K562 (cell line): ENCODE data around the gene C7orf25. TPM values are rescaled to one million over a fixed set of nuclear protein-coding genes. Genes with fewer than 3 reads are reported as not detected.

Experiments
- ATAC-seq: fragments of 200-7000 bp; cut with Tn5 transposase; 3 replicates; pipeline ENCODE4 v1.9.1; 2020; ENCODE audit warnings: moderate library complexity
- BruUV-seq: library from RNA; stranded (reverse); fragments of 400-500 nt; replicated peaks from 2 replicates; lab custom pipeline; 2021; lab: Mats Ljungman, UMichigan
- CTCF ChIA-PET: fragments of 300-600 bp; formaldehyde crosslinking; extraction: SDS; loops from one replicate; lab custom pipeline; 2021; ENCODE audit warnings: low intra/inter-chr PET ratio; lab: Yijun Ruan, JAX
- POLR2A ChIA-PET: fragments of 300-600, 350-650 bp; sonication (Branson Sonifier 250); formaldehyde crosslinking; extraction: SDS; loops from one replicate; lab custom pipeline; 2021; ENCODE audit warnings: antibody characterized with exemption, inconsistent platforms; lab: Yijun Ruan, JAX
- DNase-seq, 4 experiments: peaks; one replicate each; pipeline versions ENCODE4 v3.0.0 to v3.0.0-alpha.2; 2011 to 2018; ENCODE audit warnings: low spot score in 3 of 4, mixed read lengths in 3 of 4; ENCODE audit errors: extremely low read depth in 1 of 4
- FAIRE-seq: peaks from 2 replicates; lab custom pipeline; 2011; peaks lifted over from hg19 to GRCh38; lab: Jason Lieb, UNC
- H2AFZ ChIP-seq: 2 replicates; pipeline ENCODE4 v1.6.0; 2011; ENCODE audit warnings: low read depth, low read length, control low read depth, inconsistent platforms
- H3K27ac ChIP-seq: fragments of 200-600 bp; 3 replicates; pipeline ENCODE4 v1.8.0; 2011; ENCODE audit warnings: low read depth, mild to moderate bottlenecking, control low read depth, inconsistent platforms, low read length, moderate library complexity, mixed read lengths; ENCODE audit errors: extremely low read depth
- H3K27me3 ChIP-seq, 2 experiments: fragments of 300-600 bp in 1 of 2; 2 replicates in 1 of 2; 3 replicates in 1 of 2; pipeline versions ENCODE4 v1.6.0 to v1.8.0; 2011; ENCODE audit warnings: inconsistent platforms in 2 of 2, low read length in 2 of 2, mild to moderate bottlenecking in 1 of 2, mixed read lengths in 1 of 2, moderate library complexity in 1 of 2; ENCODE audit not compliant: control insufficient read depth in 2 of 2, insufficient read depth in 2 of 2
- H3K36me3 ChIP-seq: fragments of 300-600 bp; 3 replicates; pipeline ENCODE4 v1.8.0; 2011; ENCODE audit warnings: mild to moderate bottlenecking, low read length, inconsistent platforms; ENCODE audit not compliant: control insufficient read depth, insufficient read depth
- H3K4me1 ChIP-seq, 2 experiments: fragments of 200-600 bp in 1 of 2; replicated peaks in 1 of 2; 2 replicates in 1 of 2; 3 replicates in 1 of 2; pipeline versions ENCODE4 v1.5.1 to v1.8.0; 2011; ENCODE audit warnings: inconsistent platforms in 2 of 2, low read length in 2 of 2, mild to moderate bottlenecking in 1 of 2, mixed read lengths in 1 of 2, moderate library complexity in 1 of 2; ENCODE audit not compliant: control insufficient read depth in 2 of 2, insufficient read depth in 2 of 2
- H3K4me2 ChIP-seq: 2 replicates; pipeline ENCODE4 v1.6.1; 2011; ENCODE audit warnings: low read length, control low read depth, inconsistent platforms, mixed read lengths; ENCODE audit not compliant: insufficient read depth
- H3K4me3 ChIP-seq: fragments of 200-600 bp; sonication (generic), shearing (Covaris generic); 2 replicates; pipeline ENCODE4 v1.5.1; 2016; ENCODE audit warnings: control low read depth, inconsistent platforms
- H3K79me2 ChIP-seq: fragments of 200-600 bp; 3 replicates; pipeline ENCODE4 v1.8.0; 2011; ENCODE audit warnings: low read length, inconsistent platforms; ENCODE audit not compliant: control insufficient read depth, insufficient read depth
- H3K9ac ChIP-seq, 2 experiments: 2 replicates each; pipeline versions ENCODE4 v1.6.0 to v1.6.1; 2011; ENCODE audit warnings: low read depth in 2 of 2, low read length in 2 of 2, control low read depth in 1 of 2, inconsistent platforms in 1 of 2, mild to moderate bottlenecking in 1 of 2, mixed read lengths in 1 of 2; ENCODE audit not compliant: insufficient read depth in 1 of 2
- H3K9me1 ChIP-seq: one replicate; pipeline ENCODE4 v1.6.0; 2011; ENCODE audit warnings: inconsistent platforms, mild to moderate bottlenecking, low read length, moderate library complexity; ENCODE audit not compliant: control insufficient read depth, insufficient read depth
- H3K9me3 ChIP-seq: replicated peaks from 2 replicates; pipeline ENCODE4 v1.5.1; 2011; ENCODE audit warnings: low read depth, low read length, inconsistent platforms; ENCODE audit not compliant: control insufficient read depth, insufficient read depth
- H4K20me1 ChIP-seq: replicated peaks from 2 replicates; pipeline ENCODE4 v1.6.1; 2011; ENCODE audit warnings: low read length, inconsistent platforms, mixed read lengths; ENCODE audit not compliant: control insufficient read depth, insufficient read depth
- CEBPZ ChIP-seq: fragments of 150-350 bp; IDR thresholded peaks from 2 replicates; pipeline ENCODE4 v1.6.1; 2014; ENCODE audit warnings: low read depth, mild to moderate bottlenecking, low read length, borderline replicate concordance
- CHD1 ChIP-seq: fragments of 200-600 bp; sonication (generic); IDR thresholded peaks from one replicate; pipeline ENCODE4 v1.6.1; 2012; ENCODE audit warnings: mild to moderate bottlenecking, moderate library complexity, low read length, inconsistent platforms
- CREB1 ChIP-seq, 2 experiments: sonication (generic) in 1 of 2; formaldehyde crosslinking in 1 of 2; IDR thresholded peaks; 2 replicates each; pipeline versions ENCODE4 v1.6.1 to v1.8.0; 2012 to 2022; ENCODE audit warnings: inconsistent platforms in 1 of 2, mild to moderate bottlenecking in 1 of 2, missing genetic modification reagents in 1 of 2, moderate library complexity in 1 of 2
- HIVEP1 ChIP-seq: fragments of 250-450 bp; sonication (Bioruptor Pico); IDR thresholded peaks from 2 replicates; pipeline ENCODE4 v1.4.0; 2020; ENCODE audit warnings: mild to moderate bottlenecking
- ILF3 ChIP-seq: fragments of 450-650 bp; IDR thresholded peaks from 2 replicates; pipeline ENCODE4 v1.6.1; 2018; ENCODE audit warnings: antibody characterized with exemption, mild to moderate bottlenecking, moderate library complexity, borderline replicate concordance
- NCOA4 ChIP-seq: fragments of 450-650 bp; IDR thresholded peaks from 2 replicates; pipeline ENCODE4 v1.6.1; 2018; ENCODE audit warnings: mild to moderate bottlenecking; ENCODE audit not compliant: partially characterized antibody
- NR2F6 ChIP-seq: fragments of 450-650 bp; formaldehyde crosslinking; IDR thresholded peaks from 2 replicates; pipeline ENCODE4 v1.4.0; 2020; ENCODE audit warnings: mild to moderate bottlenecking
- THAP12 ChIP-seq: fragments of 250-450 bp; sonication (Bioruptor Pico); IDR thresholded peaks from 2 replicates; pipeline ENCODE4 v1.9.0; 2021; ENCODE audit warnings: mild to moderate bottlenecking, inconsistent platforms
- WGBS: fragments of 100-300 bp; shearing (Covaris generic); methylation state at CpG from one replicate; pipeline ENCODE4 v1.1.6; 2016; ENCODE audit warnings: low coverage, mixed read lengths; ENCODE audit not compliant: insufficient coverage; ENCODE audit errors: missing lambda C conversion rate; 5-methylcytosine and 5-hydroxymethylcytosine counted together
- in situ Hi-C: fragments of 300-500 bp; cut with MboI; formaldehyde crosslinking; loops from 4 replicates; pipeline ENCODE4 v1.15.0; 2018; ENCODE audit warnings: inconsistent platforms, mixed read lengths
- intact Hi-C: fragments of 100-400 bp; cut with micrococcal nuclease; formaldehyde crosslinking; loops from 2 replicates; pipeline ENCODE4 v1.14.2; 2022
- polyA plus RNA-seq, 8 experiments: library from polyadenylated mRNA; depleted of rRNA in 4 of 8; stranded (reverse) in 5 of 8; unstranded in 3 of 8; fragments of >200 nt; fragmentation: Nextera tagmentation in 2 of 8; fragmentation: Illumina TruSeq in 1 of 8; extraction: Ambion mirVana in 2 of 8; extraction: Trizol in 1 of 8; gene quantifications; 2 replicates each; pipeline versions ENCODE4 v1.2.1 to v1.2.3, GENCODE V29; 2011 to 2014; ENCODE audit warnings: inconsistent platforms in 1 of 8, missing spikeins in 1 of 8
- total RNA-seq, 7 experiments: library from RNA; depleted of rRNA in 6 of 7; stranded (reverse); fragments of >200 nt in 6 of 7; fragmentation: Illumina TruSeq in 2 of 7; extraction: Trizol in 2 of 7; gene quantifications; 2 replicates each; pipeline versions ENCODE4 v1.2.1 to v1.2.3, GENCODE V29; 2011 to 2021; ENCODE audit warnings: low replicate concordance in 1 of 7

The C7orf25 gene
- total and polyA plus RNA-seq, 9 of the 15 experiments (the other 6 are each of a cell fraction or from before 2014, with no cell fraction given), result 1.2 to 4.7 (median 1.9) TPM

- Histone ChIP-seq H3K4me3 (no peak overlapping the region), H2AFZ (no peak overlapping the region), H3K36me3 (peaks cover 7% of the 10 kb centered on the region), H3K9me1 (no peaks in the 10 kb centered on the region), H3K27me3 (peaks cover 0 to 16% of the 10 kb centered on the region in 2 experiments; a peak in 3 of 5 replicates), H3K9ac (no peak overlapping the region), H3K9me3 (no peaks in the 10 kb centered on the region), H3K79me2 (peaks cover 8% of the 10 kb centered on the region; the same call in 2 of the 3 replicates), H3K4me2 (no peak overlapping the region), H3K27ac (no peak overlapping the region), H3K4me1 (peaks cover 0 to 7% of the 10 kb centered on the region in 2 experiments; a peak in 1 of 5 replicates), H4K20me1 (no peaks in the 10 kb centered on the region)
- FAIRE-seq (no peak), DNase-seq (no peak), ATAC-seq (no peak)
- POLR2A ChIA-PET, result no interaction called here
- WGBS, result 70% methylated on average over 1 of the region's 1 CpG
- in situ Hi-C loops (no loop called here), intact Hi-C loops (no loop called here)
- no TSS peak for BruUV-seq
- CTCF ChIA-PET, result no interaction called here
- TF ChIP-seq THAP12, result no peak
- TF ChIP-seq CEBPZ, result no peak
- no peak for TF ChIP-seq NCOA4
- no peak for TF ChIP-seq CHD1
- no peak for TF ChIP-seq NR2F6 (CRISPR knock-in tag)
- no peak for TF ChIP-seq CREB1 (IDR thresholded peaks at IDR 0.05)
- no peak for TF ChIP-seq CREB1 (CRISPR knock-in tag; IDR thresholded peaks at IDR 0.05)
- TF ChIP-seq HIVEP1 (CRISPR knock-in tag), result no peak
- no peak for TF ChIP-seq ILF3
These were observed 5.7 kb downstream of the C7orf25 start for GRCh38 chr7:42906181-42906580.
